GM19468 (cell line): ENCODE results near the gene VNN1.
"Not testable (repeated sequence)": the region's sequence is repeated elsewhere in the genome, so short reads cannot be mapped to it uniquely, and the experiment has no call there.

Experiments used
- ATAC-seq: cut with Tn5 transposase; IDR thresholded peaks from one replicate; pipeline ENCODE4 v1.9.1; 2021; ENCODE audit warnings: mild to moderate bottlenecking, moderate library complexity, moderate number of reproducible peaks; ENCODE audit not compliant: unreplicated experiment; ENCODE audit errors: extremely low read depth

The VNN1 gene

GRCh38 chr6:132675002-132675401 is 38.9 kb downstream of the VNN1 start:
- no peak for ATAC-seq

GRCh38 chr6:132673376-132674094 is 40.3 kb downstream of the VNN1 start:
- no peak for ATAC-seq

GRCh38 chr6:132671295-132671694 is 42.6 kb downstream of the VNN1 start:
- ATAC-seq = no peak

GRCh38 chr6:132669690-132670291 is 44.1 kb downstream of the VNN1 start:
- no peak for ATAC-seq

- no peak for ATAC-seq
Observed at GRCh38 chr6:132666118-132666517, 47.7 kb downstream of the VNN1 start.

- ATAC-seq = no peak
Observed at GRCh38 chr6:132664309-132665034, 49.4 kb downstream of the VNN1 start.

- ATAC-seq = no peak
Observed at GRCh38 chr6:132663661-132664060, 50.2 kb downstream of the VNN1 start.

- no peak for ATAC-seq
Observed at GRCh38 chr6:132661906-132662305, 51.9 kb downstream of the VNN1 start.

GRCh38 chr6:132659082-132659481 is 54.8 kb downstream of the VNN1 start, which contains the start of gene TAAR1:
TAAR1 (minus strand) TSS chr6:132659182; CDS start chr6:132646003, 13,179 bp downstream.
- ATAC-seq = no peak

- peak; percentile 29 for ATAC-seq
Observed at GRCh38 chr6:132651062-132651461, 62.8 kb downstream of the VNN1 start.

GRCh38 chr6:132650429-132650828 is 63.4 kb downstream of the VNN1 start:
- no peak for ATAC-seq

- no peak for ATAC-seq
Observed at GRCh38 chr6:132648828-132649227, 65.0 kb downstream of the VNN1 start.

GRCh38 chr6:132648356-132648755 is 65.5 kb downstream of the VNN1 start:
- ATAC-seq = peak; percentile 32

- ATAC-seq = no peak
Observed at GRCh38 chr6:132643547-132643946, 70.3 kb downstream of the VNN1 start.

- not testable (repeated sequence) for ATAC-seq
Observed at GRCh38 chr6:132637135-132637534, 76.7 kb downstream of the VNN1 start.

- ATAC-seq = not testable (repeated sequence)
Observed at GRCh38 chr6:132635906-132636305, 77.9 kb downstream of the VNN1 start.

- ATAC-seq = not testable (repeated sequence)
Observed at GRCh38 chr6:132635288-132635687, 78.6 kb downstream of the VNN1 start.

- no peak for ATAC-seq
Observed at GRCh38 chr6:132634796-132635195, 79.1 kb downstream of the VNN1 start.

- no peak for ATAC-seq
Observed at GRCh38 chr6:132633362-132633761, 80.5 kb downstream of the VNN1 start.
